A549 (cell line): ENCODE measurements around the gene UHRF2. TPM values are rescaled to one million over a fixed set of nuclear protein-coding genes. Genes with fewer than 3 reads are reported as not detected.

Source experiments
- ATAC-seq, 2 experiments: fragments of 200-7000 bp in 1 of 2; fragments of >200 bp in 1 of 2; cut with Nextera tagmentation in 1 of 2; cut with Tn5 transposase in 1 of 2; 3 replicates each; pipeline versions ENCODE4 v1.8.0 to v1.9.1; 2018 to 2020; ENCODE audit warnings: mild to moderate bottlenecking in 1 of 2, moderate library complexity in 1 of 2
- CTCF ChIA-PET: fragments of 300-600 bp; sonication (Branson Sonifier 250); formaldehyde crosslinking; extraction: SDS; loops from one replicate; lab custom pipeline; 2021; ENCODE audit warnings: antibody characterized with exemption, inconsistent platforms; lab: Yijun Ruan, JAX
- POLR2A ChIA-PET: fragments of 350-600 bp; formaldehyde crosslinking; extraction: SDS; loops from one replicate; lab custom pipeline; 2021; ENCODE audit warnings: antibody characterized with exemption, inconsistent platforms; lab: Yijun Ruan, JAX
- DNase-seq, 2 experiments: peaks; one replicate each; pipeline versions ENCODE4 v3.0.0 to v3.0.0-alpha.2; 2011 to 2016; ENCODE audit warnings: low read depth in 1 of 2, low spot score in 1 of 2
- FAIRE-seq: peaks from 2 replicates; lab custom pipeline; 2011; peaks lifted over from hg19 to GRCh38; lab: Jason Lieb, UNC
- H3K27ac ChIP-seq, 2 experiments: fragments of >200 bp; sonication (Bioruptor Twin); formaldehyde crosslinking; 3 replicates each; pipeline ENCODE4 v1.5.1; 2016 to 2017
- H3K4me1 ChIP-seq: fragments of >200 bp; sonication (Bioruptor Twin); formaldehyde crosslinking; 3 replicates; pipeline ENCODE4 v1.6.1; 2016
- H3K4me2 ChIP-seq: fragments of >200 bp; sonication (Bioruptor Twin); formaldehyde crosslinking; 3 replicates; pipeline ENCODE4 v1.6.1; 2016
- H3K4me3 ChIP-seq: fragments of >200 bp; sonication (Bioruptor Twin); formaldehyde crosslinking; 3 replicates; pipeline ENCODE4 v1.5.1; 2016
- H3K9me3 ChIP-seq: fragments of >200 bp; sonication (Bioruptor Twin); formaldehyde crosslinking; 3 replicates; pipeline ENCODE4 v1.6.1; 2016
- CBX8 ChIP-seq: fragments of 200-600 bp; sonication (generic); IDR thresholded peaks from 2 replicates; pipeline ENCODE4 v1.6.1; 2016
- CHD4 ChIP-seq: fragments of 200-600 bp; sonication (generic); IDR thresholded peaks from 2 replicates; pipeline ENCODE4 v1.6.1; 2016; ENCODE audit warnings: antibody characterized with exemption, mild to moderate bottlenecking, borderline replicate concordance
- ESRRA ChIP-seq: fragments of 150-350 bp; IDR thresholded peaks from 2 replicates; pipeline ENCODE4 v1.6.1; 2014; ENCODE audit warnings: mild to moderate bottlenecking, low read length, borderline replicate concordance
- FOSB ChIP-seq: fragments of 250-450 bp; sonication (Bioruptor Pico); IDR thresholded peaks from 2 replicates; pipeline ENCODE4 v1.5.0; 2020; ENCODE audit warnings: mild to moderate bottlenecking, moderate library complexity
- FOSL2 ChIP-seq, 2 experiments: fragments of 450-650 bp in 1 of 2; fragments of >200 bp in 1 of 2; sonication (Bioruptor Twin) in 1 of 2; formaldehyde crosslinking; IDR thresholded peaks; 2 replicates each; pipeline versions ENCODE4 v1.5.0 to v1.6.1; 2016 to 2020; ENCODE audit warnings: mild to moderate bottlenecking in 1 of 2, moderate library complexity in 1 of 2
- HDAC2 ChIP-seq: fragments of 200-600 bp; sonication (generic); IDR thresholded peaks from 2 replicates; pipeline ENCODE4 v1.6.1; 2016
- HEYL ChIP-seq: fragments of 250-450 bp; sonication (Bioruptor Pico); IDR thresholded peaks from 2 replicates; pipeline ENCODE4 v1.8.0; 2021; ENCODE audit warnings: mild to moderate bottlenecking, moderate library complexity
- HOXA7 ChIP-seq: fragments of 250-450 bp; sonication (Bioruptor Pico); IDR thresholded peaks from 2 replicates; pipeline ENCODE4 v1.5.0; 2020; ENCODE audit warnings: mild to moderate bottlenecking, moderate library complexity
- JUN ChIP-seq, 2 experiments: fragments of >200 bp; sonication (Bioruptor Twin); formaldehyde crosslinking; IDR thresholded peaks; 2 replicates in 1 of 2; 3 replicates in 1 of 2; pipeline ENCODE4 v1.6.1; 2016 to 2017
- MAX ChIP-seq: IDR thresholded peaks from 2 replicates; pipeline ENCODE4 v1.6.1; 2012
- MAZ ChIP-seq: fragments of 150-350 bp; IDR thresholded peaks from 2 replicates; pipeline ENCODE4 v1.6.1; 2014; ENCODE audit warnings: antibody characterized with exemption, low read depth, low read length, borderline replicate concordance
- PBX3 ChIP-seq: IDR thresholded peaks from 2 replicates; pipeline ENCODE4 v1.6.1; 2012
- POLR2AphosphoS2 ChIP-seq: conservative IDR thresholded peaks from 2 replicates; pipeline ENCODE4 v1.6.1; 2012; ENCODE audit warnings: low read length, improper control_type of control experiment, inconsistent platforms
- RARB ChIP-seq: fragments of 250-450 bp; sonication (Bioruptor Pico); IDR thresholded peaks from 2 replicates; pipeline ENCODE4 v1.8.0; 2021; ENCODE audit warnings: mild to moderate bottlenecking, moderate library complexity
- RCOR1 ChIP-seq: fragments of 150-350 bp; IDR thresholded peaks from 2 replicates; pipeline ENCODE4 v1.6.1; 2014; ENCODE audit warnings: antibody characterized with exemption, low read length, low read depth
- TP53 ChIP-seq: fragments of 250-450 bp; sonication (Bioruptor Pico); IDR thresholded peaks from 2 replicates; pipeline ENCODE4 v1.5.0; 2021; ENCODE audit warnings: mild to moderate bottlenecking, moderate library complexity
- ZC3H11A ChIP-seq: fragments of 450-650 bp; IDR thresholded peaks from 2 replicates; pipeline ENCODE4 v1.6.1; 2014; ENCODE audit warnings: antibody characterized with exemption, mild to moderate bottlenecking
- ZFP36 ChIP-seq: fragments of 450-650 bp; IDR thresholded peaks from 2 replicates; pipeline ENCODE4 v1.6.1; 2014; ENCODE audit warnings: borderline replicate concordance; ENCODE audit not compliant: partially characterized antibody
- ZNF302 ChIP-seq: fragments of 250-450 bp; sonication (Bioruptor Pico); IDR thresholded peaks from 2 replicates; pipeline ENCODE4 v1.9.0; 2021; ENCODE audit warnings: inconsistent platforms, mild to moderate bottlenecking, moderate library complexity
- ZSCAN20 ChIP-seq: fragments of 250-450 bp; sonication (Bioruptor Pico); IDR thresholded peaks from 2 replicates; pipeline ENCODE4 v1.8.0; 2022; ENCODE audit warnings: mild to moderate bottlenecking, moderate library complexity
- WGBS: methylation state at CpG from one replicate; pipeline ENCODE4 v1.1.6; 2017; ENCODE audit errors: missing lambda C conversion rate; 5-methylcytosine and 5-hydroxymethylcytosine counted together
- polyA plus RNA-seq, 4 experiments: library from polyadenylated mRNA; depleted of rRNA in 3 of 4; stranded (reverse); fragments of >200 nt; fragmentation: RNase III in 1 of 4; extraction: RNeasy Plus Mini Kit Qiagen cat#74134 plus additional on column Dnase treatment in 1 of 4; gene quantifications; 2 replicates in 3 of 4; 3 replicates in 1 of 4; pipeline ENCODE4 v1.2.3, GENCODE V29; 2011 to 2017
- TF ChIP-seq, protein P1 (sequence below): fragments of 200-600 bp; sonication (generic); IDR thresholded peaks from 2 replicates; pipeline ENCODE4 v1.6.1; 2016; ENCODE audit warnings: antibody characterized with exemption, mild to moderate bottlenecking, moderate library complexity

Gene UHRF2
- polyA plus RNA-seq, 2 of the 4 experiments (the other 2 are of a cell fraction), result 28.6 to 74.3 TPM

DNA sequence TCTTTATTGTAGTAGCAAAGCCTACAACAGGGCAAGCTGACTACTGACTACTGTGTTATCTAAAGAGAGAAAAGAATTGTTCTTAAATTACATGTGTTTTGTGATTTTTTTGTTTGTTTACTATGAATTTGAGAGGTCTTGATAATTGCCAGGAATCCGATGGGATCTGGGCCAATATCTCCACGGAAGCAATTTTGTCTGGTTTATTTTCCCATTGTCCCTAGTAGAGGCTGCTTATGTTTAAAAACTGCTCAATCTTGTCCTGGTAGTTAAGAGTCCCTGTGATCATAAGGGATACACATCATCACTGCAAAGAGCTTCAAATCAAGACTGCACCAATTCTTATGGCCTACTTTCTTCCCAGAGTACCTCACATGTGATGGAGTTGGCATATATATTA is 138.1 kb downstream of the UHRF2 start:
- Histone ChIP-seq H3K4me3 (no peak overlapping the region), H3K27ac (no peak overlapping the region), H3K4me2 (no peak overlapping the region), H3K4me1 (no peaks in the 10 kb centered on the region), H3K9me3 (no peaks in the 10 kb centered on the region)
- 82% methylated on average over 2 of the region's 2 CpGs for WGBS
- DNase-seq (no peak), FAIRE-seq (no peak), ATAC-seq (no peak)
- ChIA-PET POLR2A (no interaction called here), CTCF (no interaction called here)
- TF ChIP-seq HOXA7 (CRISPR knock-in tag), result no peak
- no peak for TF ChIP-seq FOSL2 (IDR thresholded peaks at IDR 0.05)
- TF ChIP-seq FOSL2 (CRISPR knock-in tag; IDR thresholded peaks at IDR 0.05), result no peak
- TF ChIP-seq MAX, result no peak
- no peak for TF ChIP-seq RCOR1
- no peak for TF ChIP-seq ZFP36
- no peak for TF ChIP-seq TP53 (CRISPR knock-in tag)
- no peak for TF ChIP-seq JUN (IDR thresholded peaks at IDR 0.05)
- TF ChIP-seq CBX8, result no peak
- no peak for TF ChIP-seq CHD4
- no peak for TF ChIP-seq ZSCAN20 (CRISPR knock-in tag)
- TF ChIP-seq ESRRA, result no peak
- TF ChIP-seq FOSB (CRISPR knock-in tag), result no peak
- TF ChIP-seq, protein P1, sequence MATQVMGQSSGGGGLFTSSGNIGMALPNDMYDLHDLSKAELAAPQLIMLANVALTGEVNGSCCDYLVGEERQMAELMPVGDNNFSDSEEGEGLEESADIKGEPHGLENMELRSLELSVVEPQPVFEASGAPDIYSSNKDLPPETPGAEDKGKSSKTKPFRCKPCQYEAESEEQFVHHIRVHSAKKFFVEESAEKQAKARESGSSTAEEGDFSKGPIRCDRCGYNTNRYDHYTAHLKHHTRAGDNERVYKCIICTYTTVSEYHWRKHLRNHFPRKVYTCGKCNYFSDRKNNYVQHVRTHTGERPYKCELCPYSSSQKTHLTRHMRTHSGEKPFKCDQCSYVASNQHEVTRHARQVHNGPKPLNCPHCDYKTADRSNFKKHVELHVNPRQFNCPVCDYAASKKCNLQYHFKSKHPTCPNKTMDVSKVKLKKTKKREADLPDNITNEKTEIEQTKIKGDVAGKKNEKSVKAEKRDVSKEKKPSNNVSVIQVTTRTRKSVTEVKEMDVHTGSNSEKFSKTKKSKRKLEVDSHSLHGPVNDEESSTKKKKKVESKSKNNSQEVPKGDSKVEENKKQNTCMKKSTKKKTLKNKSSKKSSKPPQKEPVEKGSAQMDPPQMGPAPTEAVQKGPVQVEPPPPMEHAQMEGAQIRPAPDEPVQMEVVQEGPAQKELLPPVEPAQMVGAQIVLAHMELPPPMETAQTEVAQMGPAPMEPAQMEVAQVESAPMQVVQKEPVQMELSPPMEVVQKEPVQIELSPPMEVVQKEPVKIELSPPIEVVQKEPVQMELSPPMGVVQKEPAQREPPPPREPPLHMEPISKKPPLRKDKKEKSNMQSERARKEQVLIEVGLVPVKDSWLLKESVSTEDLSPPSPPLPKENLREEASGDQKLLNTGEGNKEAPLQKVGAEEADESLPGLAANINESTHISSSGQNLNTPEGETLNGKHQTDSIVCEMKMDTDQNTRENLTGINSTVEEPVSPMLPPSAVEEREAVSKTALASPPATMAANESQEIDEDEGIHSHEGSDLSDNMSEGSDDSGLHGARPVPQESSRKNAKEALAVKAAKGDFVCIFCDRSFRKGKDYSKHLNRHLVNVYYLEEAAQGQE, result no peak
- no peak for TF ChIP-seq MAZ
- TF ChIP-seq ZC3H11A, result no peak
- TF ChIP-seq POLR2AphosphoS2, result no peak
- no peak for TF ChIP-seq HEYL (CRISPR knock-in tag)

- FAIRE-seq, result no peak
- DNase-seq, result no peak
- ChIA-PET POLR2A (no interaction called here), CTCF (interaction anchor here (0.7 to 2.5 kb wide), 3 partner anchors 12 to 184 kb away, joined by 3 to 9 read pairs (median 4); no protein-coding TSS in a partner anchor)
- peak in 1 of 2 experiments; percentile 39; a peak in 1 of 6 replicates for ATAC-seq
- Histone ChIP-seq H3K9me3 (no peaks in the 10 kb centered on the region), H3K4me2 (no peak overlapping the region), H3K27ac (no peak overlapping the region), H3K4me1 (no peaks in the 10 kb centered on the region), H3K4me3 (no peak overlapping the region)
- WGBS, result 90% methylated on average over 3 of the region's 3 CpGs
- TF ChIP-seq HDAC2 (no peak), RARB (CRISPR knock-in tag) (no peak), ZNF302 (CRISPR knock-in tag) (no peak), PBX3 (no peak)
Observed at GRCh38 chr9:6552033-6552432, 139.0 kb downstream of the UHRF2 start.
